ENCODE measurements around the gene TH. TPM values are rescaled to one million over a fixed set of nuclear protein-coding genes. Genes with fewer than 3 reads are reported as not detected.

The TH gene
- polyA plus RNA-seq (ENCODE audit: insufficient read length in 4 of 4), result 1 to 10 TPM in 1 of 4 donors, under 1 TPM in 3; 0.58 to 2.0 (median 0.96) TPM

GRCh38 chr11:2171591-2172003 lies at the start of gene TH:
TSS of gene TH (minus strand) at chr11:2171815. CDS start at chr11:2171786, 29 bp downstream.
- DNase-seq (ENCODE audit: low read depth in 4 of 4, low spot score in 3 of 4), result no peak

DNA sequence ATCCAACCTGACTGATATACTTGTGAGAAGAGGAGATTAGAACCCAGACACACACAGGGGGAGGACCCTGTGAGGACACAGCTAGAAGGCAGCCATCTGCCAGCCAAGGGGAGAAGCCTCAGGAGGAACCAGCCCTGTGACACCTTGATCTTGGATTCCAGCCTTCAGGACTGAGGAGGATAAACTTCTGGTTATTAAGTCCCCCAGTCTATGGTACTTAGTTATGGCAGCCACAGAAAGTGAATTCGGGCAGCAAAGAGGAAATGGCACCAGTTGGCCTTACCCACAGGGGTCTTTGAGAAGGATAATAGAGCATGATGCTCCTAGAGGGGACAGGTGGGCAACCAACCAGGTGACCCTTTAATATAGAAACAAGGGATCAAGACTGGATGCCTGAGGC lies 49.4 kb upstream of the TH start:
- no peak for DNase-seq (ENCODE audit: low read depth in 4 of 4, low spot score in 3 of 4)

DNA sequence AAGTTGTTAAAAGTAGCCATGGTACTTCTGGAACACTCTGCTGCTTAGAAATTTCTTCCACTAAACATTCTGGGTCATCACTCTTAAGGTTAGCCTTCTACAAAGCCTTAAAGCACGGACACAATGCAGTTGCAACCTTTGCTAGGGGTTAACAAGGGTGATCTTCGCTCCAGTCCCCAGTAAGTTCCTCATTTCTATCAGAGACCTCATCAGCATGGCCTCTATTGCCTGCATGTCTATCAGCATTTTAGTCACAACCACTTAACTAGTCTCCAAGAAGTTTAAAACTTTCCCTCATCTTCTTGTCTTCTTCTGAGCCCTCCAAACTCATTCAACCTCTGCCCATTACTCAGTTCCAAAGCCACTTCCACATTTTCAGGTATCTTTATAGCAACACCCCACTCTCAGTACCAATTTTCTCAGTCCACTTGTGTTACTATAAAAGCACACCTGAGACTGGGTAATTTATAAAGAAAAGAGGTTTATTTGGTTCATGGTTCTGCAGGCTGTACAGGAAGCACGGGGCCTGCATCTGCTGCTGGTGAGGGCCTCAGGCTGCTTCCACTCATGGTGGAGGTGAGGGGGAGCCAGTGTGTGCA lies 48.7 kb upstream of the TH start:
- no peak for DNase-seq (ENCODE audit: low read depth in 4 of 4, low spot score in 3 of 4)

DNA sequence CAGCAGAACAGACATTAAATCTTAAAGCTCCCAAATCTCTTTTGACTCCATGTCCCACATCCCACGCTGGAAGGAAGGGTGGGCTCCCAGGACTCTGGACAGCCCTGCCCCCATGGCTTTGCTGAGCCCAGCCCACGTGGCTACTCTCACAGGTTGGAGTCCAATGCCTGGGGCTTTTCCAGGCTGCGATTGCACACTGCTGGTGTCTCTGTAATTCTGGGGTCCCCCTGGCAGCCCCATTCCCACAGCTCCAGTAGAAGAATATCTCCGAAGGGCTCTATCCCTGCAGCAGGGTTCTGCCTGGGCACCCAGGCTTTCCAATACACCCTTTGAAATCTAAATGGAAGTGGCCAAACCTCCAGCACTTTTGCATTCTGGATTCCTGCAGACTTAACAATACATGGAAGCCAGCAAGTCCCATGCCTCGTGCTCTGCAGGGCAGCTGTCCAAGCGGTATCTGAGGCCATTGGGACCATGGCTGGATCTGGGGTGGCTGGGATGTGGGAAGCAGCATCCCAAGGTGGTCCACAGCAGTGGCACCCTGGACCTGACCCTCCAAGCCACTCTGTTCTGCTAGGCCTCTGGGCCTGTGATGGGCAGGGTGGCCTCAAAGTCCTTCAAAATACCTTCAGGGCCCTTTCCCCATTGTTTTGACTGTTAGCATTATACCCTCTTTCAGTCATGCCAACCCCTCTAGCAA lies 47.9 kb upstream of the TH start:
- no peak for DNase-seq (ENCODE audit: low read depth in 4 of 4, low spot score in 3 of 4)

DNA sequence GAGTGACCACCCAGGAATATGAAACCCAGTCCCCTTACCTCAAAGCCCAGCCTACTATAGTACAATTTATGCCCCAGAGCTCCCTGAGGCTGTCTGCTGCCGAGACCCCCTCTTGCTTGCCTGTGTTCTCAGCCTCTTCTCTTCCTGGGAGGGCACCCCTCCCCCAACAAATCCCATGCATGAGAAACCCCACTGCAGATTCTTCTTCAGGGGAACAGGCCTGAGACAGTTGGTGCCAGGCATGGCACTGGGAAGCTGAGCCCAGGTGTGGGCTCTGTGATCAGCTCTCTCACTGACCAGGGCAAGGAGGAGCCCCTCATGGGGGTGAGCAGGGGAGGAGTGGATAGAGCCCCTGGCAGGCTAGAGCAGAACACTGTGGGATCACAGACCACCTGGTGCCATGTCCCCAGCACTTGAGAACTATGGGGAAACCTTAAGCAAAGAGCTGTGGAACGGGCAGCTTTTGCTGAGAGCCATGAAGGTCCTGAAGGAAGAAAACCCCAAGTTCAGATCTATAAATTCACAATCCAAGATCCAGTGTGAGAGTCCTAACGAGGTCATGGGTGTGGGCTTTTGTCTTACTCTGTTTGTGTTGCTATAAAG lies 46.5 kb upstream of the TH start:
- DNase-seq (ENCODE audit: low read depth in 4 of 4, low spot score in 3 of 4), result no peak

DNA sequence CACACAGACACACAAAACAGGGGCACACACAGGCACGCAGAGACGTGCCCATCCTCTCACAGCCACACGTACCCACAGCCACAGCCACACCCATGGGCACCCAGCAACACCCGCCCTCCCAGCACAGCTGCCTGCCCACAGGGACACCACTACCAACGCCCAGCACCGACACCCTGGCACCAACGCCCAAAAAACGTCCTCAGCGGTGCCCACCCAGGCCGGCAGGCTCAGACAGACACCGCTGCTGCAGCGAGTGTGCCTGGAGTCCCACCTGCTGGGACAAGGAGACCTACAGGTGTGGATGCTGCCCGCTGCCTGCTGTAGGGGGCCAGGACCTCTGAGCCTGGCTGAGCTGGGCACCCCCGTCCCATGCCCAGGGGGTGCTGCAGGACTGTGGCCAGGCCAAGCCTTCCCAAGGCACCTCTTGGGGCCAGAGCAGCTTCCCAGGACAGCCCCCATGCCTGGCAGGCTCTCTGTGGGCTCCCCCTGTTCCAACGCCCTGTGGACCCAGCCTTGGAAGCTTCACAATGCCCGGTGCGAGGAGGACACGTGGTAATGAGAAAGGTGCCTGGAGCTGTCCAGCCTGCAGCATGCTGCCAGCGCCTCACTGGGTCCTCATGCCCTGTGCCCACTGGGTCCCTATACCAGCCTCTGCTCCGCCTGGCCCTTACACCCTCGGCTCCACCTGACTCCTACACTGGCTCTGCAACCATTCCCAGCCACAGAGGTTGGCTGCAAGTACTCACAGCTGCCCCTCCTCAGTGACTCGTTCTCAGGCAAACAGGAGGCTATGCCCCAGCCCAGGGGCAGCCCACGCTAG lies 45.8 kb upstream of the TH start:
- DNase-seq (ENCODE audit: low read depth in 4 of 4, low spot score in 3 of 4), result no peak

DNA sequence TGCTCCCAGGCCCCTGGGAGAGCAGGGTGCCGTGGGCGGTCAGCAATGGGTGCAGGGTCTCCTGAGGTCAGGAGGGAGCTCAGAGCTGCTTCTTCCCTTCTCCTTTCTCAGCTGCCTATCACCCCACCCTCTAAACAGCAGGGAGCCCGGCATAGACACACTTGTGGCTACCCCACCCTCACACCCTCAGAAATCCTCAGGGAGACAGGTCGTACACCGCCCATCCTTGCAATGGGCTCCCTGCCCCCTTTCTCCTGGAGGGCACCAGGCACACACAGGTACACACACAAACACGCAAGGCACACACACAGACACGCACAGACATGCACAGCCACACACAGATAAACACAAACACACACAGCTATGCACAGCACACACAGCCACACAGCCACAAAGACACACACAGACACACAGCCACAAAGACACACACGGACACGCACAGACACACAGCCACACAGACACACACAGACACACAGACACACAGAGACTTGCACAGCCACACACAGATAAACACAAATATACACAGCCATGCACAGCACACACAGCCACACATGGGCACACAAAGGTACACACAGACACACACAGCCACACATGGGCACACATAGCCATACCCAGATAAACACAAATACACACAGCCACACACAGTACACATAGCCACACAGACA lies 44.9 kb upstream of the TH start:
- DNase-seq (ENCODE audit: low read depth in 4 of 4, low spot score in 3 of 4), result no peak

GRCh38 chr11:2215561-2216399 lies 44.2 kb upstream of the TH start:
- DNase-seq (ENCODE audit: low read depth in 4 of 4, low spot score in 3 of 4), result no peak

- no peak for DNase-seq (ENCODE audit: low read depth in 4 of 4, low spot score in 3 of 4)
Observed at GRCh38 chr11:2215230-2215560, 43.6 kb upstream of the TH start.

DNA sequence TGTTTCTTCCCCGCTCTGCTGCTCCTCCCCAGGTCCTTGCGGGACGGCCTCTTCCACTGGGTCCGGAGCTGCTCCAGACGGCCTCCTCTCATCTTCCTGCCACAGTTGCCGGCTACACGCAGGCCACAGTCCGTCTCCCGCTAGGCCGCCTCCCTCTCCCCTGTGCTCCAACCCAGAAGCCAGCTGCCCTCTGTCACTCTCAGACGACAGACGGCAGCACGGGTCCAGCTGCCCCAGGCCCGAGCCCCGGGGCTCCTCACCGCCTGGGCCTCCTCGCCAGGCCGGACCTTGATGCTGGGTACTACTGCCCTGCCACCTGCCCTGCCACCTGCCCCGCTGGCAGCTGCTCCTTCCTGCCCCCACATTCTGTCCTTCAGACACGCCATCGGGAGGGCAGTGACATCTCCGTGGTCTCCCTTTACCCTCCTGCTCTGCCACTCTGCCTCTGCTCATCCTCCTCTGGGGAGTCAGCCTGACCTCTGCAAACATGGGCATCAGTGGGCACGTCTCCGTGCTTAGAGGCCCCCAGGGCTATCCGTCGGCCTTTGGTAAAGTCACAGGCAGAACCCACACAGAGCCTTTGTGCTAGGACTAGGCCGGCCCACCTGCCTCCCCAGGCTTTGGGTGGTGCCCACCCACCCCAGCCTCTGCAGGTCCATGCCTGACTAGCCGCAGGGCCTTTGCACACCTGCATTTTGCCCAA lies 43.1 kb upstream of the TH start:
- DNase-seq (ENCODE audit: low read depth in 4 of 4, low spot score in 3 of 4), result no peak

DNA sequence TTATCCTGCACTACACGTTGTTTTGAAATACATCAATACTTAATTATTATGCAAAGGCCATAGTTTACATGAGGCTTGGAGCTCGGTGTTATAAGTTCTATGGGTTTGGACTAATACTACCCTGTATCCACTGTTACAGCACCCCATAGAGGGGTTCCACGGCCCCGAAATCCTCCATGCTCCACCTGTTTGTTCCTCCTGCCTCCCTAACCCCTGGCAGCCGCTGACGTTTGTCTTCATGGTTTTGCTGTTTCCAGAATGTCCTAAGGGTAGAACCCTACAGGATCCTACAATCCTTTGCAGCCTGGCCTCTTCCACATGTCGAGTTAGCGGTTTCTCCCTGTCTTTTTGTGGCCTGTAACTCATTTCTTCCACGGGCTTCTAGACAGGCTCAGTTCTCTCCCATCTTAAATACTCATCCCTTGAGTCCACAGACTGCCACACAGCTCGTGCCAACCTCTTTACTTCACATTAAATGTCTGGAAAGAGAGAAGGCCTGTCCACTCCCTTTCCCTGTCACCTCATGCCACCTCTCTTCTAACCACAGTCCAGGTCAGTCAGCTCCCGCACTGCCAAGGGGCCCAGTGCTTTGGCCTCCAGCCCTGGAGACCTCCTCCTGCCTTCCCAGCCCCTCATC lies 42.4 kb upstream of the TH start:
- DNase-seq (ENCODE audit: low read depth in 4 of 4, low spot score in 3 of 4), result no peak

DNA sequence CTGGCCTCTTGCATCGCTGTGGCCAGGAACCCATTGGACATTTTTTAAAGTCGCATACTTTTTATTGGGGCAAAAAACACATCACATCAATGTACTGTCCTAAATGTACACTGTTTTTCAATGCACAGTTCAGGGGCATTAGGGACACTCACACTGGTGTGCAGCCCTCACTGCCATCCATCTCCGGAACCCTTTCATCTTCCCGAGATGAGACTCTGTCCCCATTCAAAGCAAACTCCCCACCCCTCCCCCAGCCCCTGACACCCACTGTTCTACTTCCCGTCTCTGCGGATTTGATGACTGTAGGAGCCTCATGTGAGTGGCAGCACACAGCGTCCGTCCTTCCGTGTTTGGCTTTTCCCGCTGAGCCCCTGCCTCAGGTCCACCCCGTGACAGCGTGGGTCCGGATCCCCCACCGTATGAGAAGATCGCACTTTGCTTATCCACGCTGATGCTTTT lies 41.8 kb upstream of the TH start:
- DNase-seq (ENCODE audit: low read depth in 4 of 4, low spot score in 3 of 4), result no peak

DNA sequence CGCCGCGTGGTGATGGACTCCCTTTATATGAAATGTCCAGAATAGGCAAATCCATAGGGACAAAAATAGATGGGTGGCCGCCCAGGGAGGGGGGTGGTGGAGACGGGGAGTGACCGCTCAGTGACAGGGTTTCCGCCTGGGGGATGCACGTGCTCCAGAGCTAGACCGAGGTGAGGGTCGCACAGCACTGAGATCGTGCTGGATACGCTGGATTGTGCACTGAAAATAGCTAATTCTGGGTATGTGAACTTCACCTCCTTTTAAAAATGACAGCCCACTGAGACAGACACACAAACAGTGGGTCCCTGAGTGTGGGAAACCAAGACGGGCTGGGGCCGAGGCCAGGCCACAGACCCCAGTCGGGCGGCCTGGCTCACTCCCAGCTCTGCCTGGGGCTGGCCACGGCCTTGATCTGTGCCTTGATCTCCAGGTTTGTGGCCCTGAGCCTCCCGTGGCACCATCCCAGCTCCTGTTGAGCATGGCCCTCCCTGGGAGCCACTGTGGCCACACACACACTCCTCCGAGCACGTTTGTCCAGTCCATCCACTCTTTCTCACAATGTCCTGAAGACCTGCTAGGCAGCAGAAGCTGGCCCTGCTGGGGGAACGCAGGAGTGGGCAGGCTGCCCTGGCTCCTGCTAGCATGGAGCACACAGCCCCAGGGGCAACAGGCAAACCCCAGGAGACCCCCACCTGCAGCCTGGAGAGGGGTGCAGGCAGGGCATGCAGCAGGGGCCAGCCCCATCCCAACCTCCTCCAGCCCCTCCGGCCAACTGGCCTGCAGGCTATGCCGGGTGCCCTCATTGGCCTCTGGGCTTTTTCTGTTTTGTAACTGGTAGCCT lies 41.0 kb upstream of the TH start:
- no peak for DNase-seq (ENCODE audit: low read depth in 4 of 4, low spot score in 3 of 4)

- DNase-seq (ENCODE audit: low read depth in 4 of 4, low spot score in 3 of 4), result peak in 2 of 4 donors; percentile 50 to 58
Observed at GRCh38 chr11:2211113-2211971, 39.7 kb upstream of the TH start.

DNA sequence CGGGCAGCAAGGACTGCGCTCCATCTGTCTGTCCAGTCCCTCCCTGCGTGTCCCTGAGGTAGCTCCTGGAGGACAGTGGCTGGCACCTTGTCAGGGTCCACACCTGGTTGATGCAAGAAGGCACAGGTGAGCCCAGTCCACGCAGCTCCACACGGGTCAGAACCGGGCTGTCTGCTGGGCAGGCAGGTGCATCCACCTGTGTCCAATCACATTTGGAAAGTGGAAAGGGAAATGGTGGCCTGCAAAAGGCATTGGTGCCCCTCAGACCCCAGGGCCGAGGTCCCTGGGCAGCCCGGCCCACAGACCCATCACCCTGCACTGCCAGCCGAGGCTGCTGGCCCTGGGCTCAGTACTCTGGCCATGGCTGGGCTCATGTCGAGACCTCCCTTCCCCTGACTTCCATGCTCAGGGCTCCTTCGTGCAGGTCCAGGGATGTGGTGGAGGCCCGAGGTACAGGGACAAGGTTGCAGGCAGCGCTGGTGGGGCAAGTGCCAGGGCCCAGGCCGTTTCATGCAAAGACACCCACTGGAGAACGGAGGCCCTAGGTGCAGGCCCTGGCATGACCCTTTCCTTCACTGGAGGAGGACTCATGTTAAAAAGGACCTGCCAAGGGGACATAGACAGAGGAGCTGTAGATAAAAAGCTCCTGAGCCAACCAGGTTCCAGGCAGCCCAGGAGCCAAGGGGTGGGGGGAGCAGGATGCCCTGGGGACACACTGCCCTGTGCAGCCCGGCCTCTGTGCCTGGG lies 38.9 kb upstream of the TH start:
- DNase-seq (ENCODE audit: low read depth in 4 of 4, low spot score in 3 of 4), result no peak

GRCh38 chr11:2209900-2210321 lies 38.3 kb upstream of the TH start:
- DNase-seq (ENCODE audit: low read depth in 4 of 4, low spot score in 3 of 4), result no peak
